Gastroesophageal sphincter (tissue), 3 donors: ENCODE measurements around the gene CTNNA3.

Source experiments
- CTCF ChIP-seq, 4 experiments: fragments of 200-600 bp in 2 of 4; fragments of 450-650 bp in 2 of 4; sonication (generic) in 1 of 4; IDR thresholded peaks; one replicate each; pipeline ENCODE4 v1.5.1; 2017 to 2019; ENCODE audit warnings: antibody characterized with exemption in 4 of 4, mild to moderate bottlenecking in 2 of 4, moderate library complexity in 2 of 4
- EP300 ChIP-seq: sonication (generic); formaldehyde crosslinking; IDR thresholded peaks from one replicate; pipeline ENCODE4 v1.6.1; 2017; ENCODE audit warnings: antibody characterized with exemption, mild to moderate bottlenecking
- POLR2AphosphoS5 ChIP-seq: sonication (generic); formaldehyde crosslinking; IDR thresholded peaks from one replicate; pipeline ENCODE4 v1.6.1; 2017; ENCODE audit warnings: antibody characterized with exemption

- TF ChIP-seq CTCF (IDR thresholded peaks at IDR 0.05) (no peak), POLR2AphosphoS5 (no peak), EP300 (no peak)
Measured at GRCh38 chr10:67242528-67242927, 453.5 kb downstream of the CTNNA3 start.
